ENCODE measurements around the gene ZSCAN22. TPM values are rescaled to one million over a fixed set of nuclear protein-coding genes. Genes with fewer than 3 reads are reported as not detected.

The ZSCAN22 gene
- total RNA-seq, 1 experiment from 2014 or later = not detected

DNA sequence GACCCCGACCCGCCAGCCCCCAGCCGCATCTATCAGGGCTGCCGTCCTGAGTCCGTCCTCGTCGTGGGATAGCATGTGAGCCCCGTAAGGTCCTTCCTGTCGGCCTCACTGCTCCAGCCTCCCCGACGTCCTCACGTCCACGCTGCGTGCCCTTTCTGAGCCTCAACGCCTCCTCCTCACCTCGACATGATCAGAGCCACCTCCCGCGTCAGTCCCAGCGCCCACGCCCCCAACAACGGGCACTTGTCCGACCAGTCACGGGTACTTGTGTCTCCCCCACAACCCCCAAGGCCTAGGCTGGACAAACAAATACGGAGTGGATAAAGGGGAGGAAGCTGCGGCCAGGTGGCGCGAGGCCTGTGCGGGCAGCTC lies 35.1 kb downstream of the ZSCAN22 start:
- Histone ChIP-seq H4K20me1 (ENCODE audit: insufficient read depth) (no peaks in the 10 kb centered on the region), H3K4me1 (replicated peaks; ENCODE audit: insufficient read depth) (no peaks in the 10 kb centered on the region), H3K36me3 (ENCODE audit: low read depth) (no peaks in the 10 kb centered on the region), H3K27ac (peak overlapping the region; percentile 89), H2AFZ (peak overlapping the region; percentile 84), H3K9me2 (ENCODE audit: insufficient read depth) (no peaks in the 10 kb centered on the region), H3K4me2 (peak overlapping the region; percentile 72), H3K9me3 (ENCODE audit: insufficient read depth, low read depth) (no peaks in the 10 kb centered on the region), H3K27me3 (ENCODE audit: insufficient read depth, low read depth) (no peaks in the 10 kb centered on the region), H3K4me3 (peak overlapping the region; percentile 69), H3F3A (ENCODE audit: insufficient read depth, low read depth) (no peaks in the 10 kb centered on the region; the same call in 1 of the 2 replicates), H3K79me2 (ENCODE audit: low read depth) (peaks cover 8% of the 10 kb centered on the region)
- TSS peak; percentile 75 for BruUV-seq (replicated peaks)
- ChIA-PET POLR2A (ENCODE audit: unreplicated experiment) (interaction anchor here (0.6 to 1.1 kb wide), 4 partner anchors 35 to 1122 kb away, joined by 3 to 9 read pairs (median 3); partner anchors contain the start of genes ZNF776, ZNF805 and ZSCAN22), CTCF (no interaction called here)
- TF ChIP-seq, protein P1, sequence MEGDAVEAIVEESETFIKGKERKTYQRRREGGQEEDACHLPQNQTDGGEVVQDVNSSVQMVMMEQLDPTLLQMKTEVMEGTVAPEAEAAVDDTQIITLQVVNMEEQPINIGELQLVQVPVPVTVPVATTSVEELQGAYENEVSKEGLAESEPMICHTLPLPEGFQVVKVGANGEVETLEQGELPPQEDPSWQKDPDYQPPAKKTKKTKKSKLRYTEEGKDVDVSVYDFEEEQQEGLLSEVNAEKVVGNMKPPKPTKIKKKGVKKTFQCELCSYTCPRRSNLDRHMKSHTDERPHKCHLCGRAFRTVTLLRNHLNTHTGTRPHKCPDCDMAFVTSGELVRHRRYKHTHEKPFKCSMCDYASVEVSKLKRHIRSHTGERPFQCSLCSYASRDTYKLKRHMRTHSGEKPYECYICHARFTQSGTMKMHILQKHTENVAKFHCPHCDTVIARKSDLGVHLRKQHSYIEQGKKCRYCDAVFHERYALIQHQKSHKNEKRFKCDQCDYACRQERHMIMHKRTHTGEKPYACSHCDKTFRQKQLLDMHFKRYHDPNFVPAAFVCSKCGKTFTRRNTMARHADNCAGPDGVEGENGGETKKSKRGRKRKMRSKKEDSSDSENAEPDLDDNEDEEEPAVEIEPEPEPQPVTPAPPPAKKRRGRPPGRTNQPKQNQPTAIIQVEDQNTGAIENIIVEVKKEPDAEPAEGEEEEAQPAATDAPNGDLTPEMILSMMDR (conservative IDR thresholded peaks at IDR 0.05) = no peak
- TF ChIP-seq EZH2 (IDR thresholded peaks at IDR 0.05; ENCODE audit: low read depth) = no peak
- peak in 1 of 2 experiments; percentile 55 for DNase-seq
- intact Hi-C loops (cut with micrococcal nuclease; ENCODE audit: unreplicated experiment) = loop anchor here (1.0 to 5.0 kb wide), 4 partner anchors 19 to 105 kb away; partner anchors contain the start of genes ZNF324, ZNF324B, ZNF584 and ZNF837

DNA sequence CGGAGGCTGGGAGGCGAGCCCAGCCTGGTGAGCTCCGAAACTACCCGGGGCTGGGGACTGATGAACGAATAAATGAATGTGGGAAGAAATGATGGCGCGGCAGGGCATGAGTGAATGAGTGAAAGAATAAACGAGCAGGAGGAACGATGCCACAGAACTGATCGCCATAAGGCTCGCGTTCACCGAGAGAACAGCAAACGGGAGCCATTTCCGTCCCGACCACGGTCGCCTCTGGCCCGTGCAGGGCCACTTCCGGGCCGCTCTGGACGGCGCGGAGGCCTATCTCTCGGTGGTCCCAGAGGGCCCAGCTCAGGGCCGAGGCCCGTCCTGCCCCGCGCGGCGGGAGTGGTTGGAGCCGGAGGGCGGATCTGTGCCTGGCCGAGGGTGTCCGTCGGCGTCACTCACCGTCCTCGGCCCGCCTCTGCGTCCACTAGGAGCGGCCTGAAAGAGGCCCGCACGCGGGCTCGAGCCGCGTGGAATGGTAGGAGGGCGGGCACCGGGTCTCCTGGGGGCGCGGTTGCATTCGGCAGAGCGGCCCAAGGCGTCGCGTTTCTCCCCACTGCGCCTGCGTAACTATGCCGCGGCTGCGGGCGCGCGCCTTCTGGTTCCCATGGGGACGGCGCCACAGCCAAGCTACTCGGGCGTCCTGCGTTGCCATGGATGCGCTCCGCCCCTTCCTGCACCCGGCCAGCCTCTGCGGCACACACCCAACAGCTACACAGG lies 35.6 kb downstream of the ZSCAN22 start, which contains the start of gene ZNF497:
Gene ZNF497, minus strand, starts transcription at position 480 of the 723 bp plus-strand sequence. CDS start 5,116 bp downstream, outside the sequence.
- Histone ChIP-seq H3K79me2 (ENCODE audit: low read depth) (peaks cover 8% of the 10 kb centered on the region), H3K4me2 (peak within 1 kb of the TSS; percentile 72), H3K9me3 (ENCODE audit: insufficient read depth, low read depth) (no peaks in the 10 kb centered on the region), H3K4me3 (peak within 1 kb of the TSS; percentile 69), H3F3A (ENCODE audit: insufficient read depth, low read depth) (no peaks in the 10 kb centered on the region; the same call in 1 of the 2 replicates), H2AFZ (peak within 1 kb of the TSS; percentile 89), H3K4me1 (replicated peaks; ENCODE audit: insufficient read depth) (no peaks in the 10 kb centered on the region), H3K27ac (peak within 1 kb of the TSS; percentile 89), H3K27me3 (ENCODE audit: insufficient read depth, low read depth) (no peaks in the 10 kb centered on the region), H3K36me3 (ENCODE audit: low read depth) (no peaks in the 10 kb centered on the region), H3K9me2 (ENCODE audit: insufficient read depth) (no peaks in the 10 kb centered on the region), H4K20me1 (ENCODE audit: insufficient read depth) (no peaks in the 10 kb centered on the region)
- intact Hi-C loops (cut with micrococcal nuclease; ENCODE audit: unreplicated experiment) = loop anchor here (1.0 to 5.0 kb wide), 4 partner anchors 19 to 105 kb away; partner anchors contain the start of genes ZNF324, ZNF324B, ZNF584 and ZNF837
- CTCF ChIA-PET = no interaction called here
- POLR2A ChIA-PET (ENCODE audit: unreplicated experiment) = interaction anchor here (0.5 to 1.1 kb wide), 11 partner anchors 19 to 1122 kb away, joined by 3 to 20 read pairs (median 3); partner anchors contain the start of genes ZBTB45, ZNF584, ZNF776 and ZNF805
- peak; percentile 88 to 96 for DNase-seq
- no TSS peak for BruUV-seq (replicated peaks)
- TF ChIP-seq, protein P1 (conservative IDR thresholded peaks at IDR 0.05) = no peak
- no peak for TF ChIP-seq EZH2 (IDR thresholded peaks at IDR 0.05; ENCODE audit: low read depth)

DNA sequence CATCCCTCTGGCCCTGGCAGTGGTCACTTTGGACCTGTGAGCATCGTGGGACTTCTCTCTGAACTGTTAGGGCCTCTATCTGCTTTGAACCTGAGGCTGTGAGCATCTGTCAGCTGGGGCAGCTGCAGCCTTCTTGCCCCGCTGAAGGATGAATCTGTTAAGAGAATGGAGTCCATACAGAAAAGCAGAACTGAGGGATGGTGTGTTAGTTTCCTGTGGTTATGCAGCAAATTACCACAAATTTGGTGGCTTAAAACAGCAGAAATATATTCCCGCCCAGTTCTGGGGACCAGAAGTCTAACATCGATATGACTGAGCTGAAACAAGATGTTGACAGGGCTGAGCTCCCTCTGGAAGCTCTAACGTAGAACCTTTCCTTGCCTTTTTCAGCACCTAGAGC lies 37.4 kb downstream of the ZSCAN22 start:
- no peaks in the 10 kb centered on the region for H3K9me2 ChIP-seq (ENCODE audit: insufficient read depth)
- H2AFZ ChIP-seq = no peak overlapping the region
- intact Hi-C loops (cut with micrococcal nuclease; ENCODE audit: unreplicated experiment) = loop anchor here (5.0 kb wide), 3 partner anchors 43 to 103 kb away; partner anchors contain the start of genes ZNF324, ZNF324B and ZNF584
- H3K79me2 ChIP-seq (ENCODE audit: low read depth) = peaks cover 8% of the 10 kb centered on the region
- H3K4me2 ChIP-seq = no peak overlapping the region
- no peaks in the 10 kb centered on the region for H4K20me1 ChIP-seq (ENCODE audit: insufficient read depth)
- ChIA-PET POLR2A (ENCODE audit: unreplicated experiment) (interaction anchor here (0.6 kb wide), 1 partner anchor 135 kb away, joined by 3 read pairs; no protein-coding TSS in a partner anchor), CTCF (no interaction called here)
- H3K4me3 ChIP-seq = no peak overlapping the region
- no peak overlapping the region for H3K27ac ChIP-seq
- no TSS peak for BruUV-seq (replicated peaks)
- no peaks in the 10 kb centered on the region for H3K9me3 ChIP-seq (ENCODE audit: insufficient read depth, low read depth)
- no peaks in the 10 kb centered on the region; the same call in 1 of the 2 replicates for H3F3A ChIP-seq (ENCODE audit: insufficient read depth, low read depth)
- DNase-seq = no peak
- no peaks in the 10 kb centered on the region for H3K36me3 ChIP-seq (ENCODE audit: low read depth)
- no peaks in the 10 kb centered on the region for H3K27me3 ChIP-seq (ENCODE audit: insufficient read depth, low read depth)
- no peaks in the 10 kb centered on the region for H3K4me1 ChIP-seq (replicated peaks; ENCODE audit: insufficient read depth)
- TF ChIP-seq, protein P1 (conservative IDR thresholded peaks at IDR 0.05) = no peak
- TF ChIP-seq EZH2 (IDR thresholded peaks at IDR 0.05; ENCODE audit: low read depth) = no peak

All from PC-9 (cell line).